Lower leg skin (tissue), 3 donors: ENCODE measurements around the gene PIGQ.

ENCODE experiments used
- POLR2A ChIP-seq, 2 donors: fragments of 450-650 bp; IDR thresholded peaks; one replicate each; pipeline ENCODE4 v1.6.1; 2016 to 2017; ENCODE audit warnings: antibody characterized with exemption in 2 of 2, mild to moderate bottlenecking in 1 of 2, moderate library complexity in 1 of 2
- TF ChIP-seq, protein P1 (sequence below), 3 donors: fragments of 450-650 bp; IDR thresholded peaks; one replicate each; pipeline ENCODE4 v1.5.1; 2016; ENCODE audit warnings: antibody characterized with exemption in 3 of 3, mild to moderate bottlenecking in 3 of 3, moderate library complexity in 2 of 3

DNA sequence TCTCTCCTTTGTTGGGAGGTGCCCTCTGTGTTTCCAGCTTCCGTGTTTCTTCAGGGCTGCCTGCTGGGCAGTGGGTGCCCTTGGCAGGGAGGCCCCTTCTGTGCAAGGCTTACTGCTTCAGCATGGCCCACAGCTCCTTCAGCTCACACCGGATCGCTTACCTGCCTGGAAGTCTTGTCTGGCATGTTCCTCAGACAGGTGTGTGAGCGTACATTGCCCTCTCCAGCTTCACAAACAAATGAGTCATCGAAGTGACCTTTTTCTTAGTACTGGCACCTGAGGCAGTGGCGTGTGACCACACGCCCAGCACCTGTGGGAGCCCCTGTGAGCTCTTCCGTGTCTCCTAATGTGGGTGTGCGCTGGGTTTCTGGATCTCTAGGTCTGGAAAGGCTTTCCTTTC lies 23.6 kb downstream of the PIGQ start:
- no peak for TF ChIP-seq POLR2A (IDR thresholded peaks at IDR 0.05)
- TF ChIP-seq, protein P1, sequence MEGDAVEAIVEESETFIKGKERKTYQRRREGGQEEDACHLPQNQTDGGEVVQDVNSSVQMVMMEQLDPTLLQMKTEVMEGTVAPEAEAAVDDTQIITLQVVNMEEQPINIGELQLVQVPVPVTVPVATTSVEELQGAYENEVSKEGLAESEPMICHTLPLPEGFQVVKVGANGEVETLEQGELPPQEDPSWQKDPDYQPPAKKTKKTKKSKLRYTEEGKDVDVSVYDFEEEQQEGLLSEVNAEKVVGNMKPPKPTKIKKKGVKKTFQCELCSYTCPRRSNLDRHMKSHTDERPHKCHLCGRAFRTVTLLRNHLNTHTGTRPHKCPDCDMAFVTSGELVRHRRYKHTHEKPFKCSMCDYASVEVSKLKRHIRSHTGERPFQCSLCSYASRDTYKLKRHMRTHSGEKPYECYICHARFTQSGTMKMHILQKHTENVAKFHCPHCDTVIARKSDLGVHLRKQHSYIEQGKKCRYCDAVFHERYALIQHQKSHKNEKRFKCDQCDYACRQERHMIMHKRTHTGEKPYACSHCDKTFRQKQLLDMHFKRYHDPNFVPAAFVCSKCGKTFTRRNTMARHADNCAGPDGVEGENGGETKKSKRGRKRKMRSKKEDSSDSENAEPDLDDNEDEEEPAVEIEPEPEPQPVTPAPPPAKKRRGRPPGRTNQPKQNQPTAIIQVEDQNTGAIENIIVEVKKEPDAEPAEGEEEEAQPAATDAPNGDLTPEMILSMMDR (IDR thresholded peaks at IDR 0.05), result no peak
